GM12865 (cell line): ENCODE results near the gene DCLRE1B.

Source experiments
- DNase-seq: peaks from one replicate; pipeline ENCODE4 v3.0.0; 2010; ENCODE audit warnings: low read depth
- H3K4me3 ChIP-seq: 2 replicates; pipeline ENCODE4 v1.5.1; 2011; ENCODE audit warnings: mild to moderate bottlenecking, low read depth, low read length, control low read depth
- CTCF ChIP-seq: IDR thresholded peaks from 2 replicates; pipeline ENCODE4 v1.5.1; 2011; ENCODE audit warnings: low read length, control low read depth, low read depth, inconsistent platforms; ENCODE audit not compliant: insufficient read depth; ENCODE audit errors: missing control alignments

Gene DCLRE1B

DNA sequence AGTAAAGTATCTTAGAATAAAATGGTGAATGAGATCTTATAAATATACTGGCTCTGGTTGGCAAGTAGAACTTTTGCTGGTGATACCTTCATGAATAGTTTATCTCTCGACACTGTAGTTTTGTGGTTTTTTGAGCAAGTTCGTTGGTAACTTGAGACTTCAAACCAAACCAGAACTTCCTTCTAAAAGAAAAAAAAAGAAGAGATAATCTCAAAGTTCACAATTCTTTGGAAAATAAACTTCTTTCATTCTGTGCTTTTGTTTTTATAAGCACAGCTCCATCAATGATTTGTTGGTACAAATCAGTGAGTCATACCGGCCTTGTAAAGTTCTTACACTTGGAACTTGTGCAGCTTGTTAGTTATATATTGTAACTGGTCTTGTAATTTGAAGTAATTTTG is 26.3 kb downstream of the DCLRE1B start:
- no peak for TF ChIP-seq CTCF
- no peak for DNase-seq

DNA sequence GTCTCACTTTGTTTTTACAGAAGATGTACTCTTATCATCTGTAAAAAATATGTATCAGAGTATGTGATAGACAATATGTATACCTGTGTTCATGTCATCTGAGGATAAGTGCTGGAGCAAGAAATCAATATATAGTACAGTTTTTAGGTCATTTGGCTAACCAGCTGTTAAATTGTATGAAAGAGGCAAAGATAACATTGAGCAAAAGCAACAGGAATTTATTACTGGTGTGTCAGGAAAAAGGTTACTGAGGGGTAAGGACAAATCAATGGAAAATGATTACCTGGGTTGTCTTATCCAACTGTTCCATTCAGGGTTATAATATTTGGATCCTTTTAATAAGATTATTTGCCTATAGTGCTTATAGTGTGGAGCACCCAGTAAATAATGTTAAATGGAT is 28.9 kb downstream of the DCLRE1B start:
- DNase-seq, result no peak
- H3K4me3 ChIP-seq, result no peak overlapping the region
- no peak for TF ChIP-seq CTCF

More for the DNA sequence above, 26.3 kb downstream of the DCLRE1B start:
- peak overlapping the region; percentile 79 for H3K4me3 ChIP-seq

GRCh38 chr1:113934511-113935055 is 29.5 kb downstream of the DCLRE1B start:
- no peak overlapping the region for H3K4me3 ChIP-seq
- no peak for DNase-seq
- no peak for TF ChIP-seq CTCF

- TF ChIP-seq CTCF, result no peak
- no peak overlapping the region for H3K4me3 ChIP-seq
- no peak for DNase-seq
These were observed 30.1 kb downstream of the DCLRE1B start for GRCh38 chr1:113935176-113935575.

GRCh38 chr1:113935970-113936369 is 30.8 kb downstream of the DCLRE1B start:
- no peak overlapping the region for H3K4me3 ChIP-seq
- no peak for TF ChIP-seq CTCF
- DNase-seq, result no peak

DNA sequence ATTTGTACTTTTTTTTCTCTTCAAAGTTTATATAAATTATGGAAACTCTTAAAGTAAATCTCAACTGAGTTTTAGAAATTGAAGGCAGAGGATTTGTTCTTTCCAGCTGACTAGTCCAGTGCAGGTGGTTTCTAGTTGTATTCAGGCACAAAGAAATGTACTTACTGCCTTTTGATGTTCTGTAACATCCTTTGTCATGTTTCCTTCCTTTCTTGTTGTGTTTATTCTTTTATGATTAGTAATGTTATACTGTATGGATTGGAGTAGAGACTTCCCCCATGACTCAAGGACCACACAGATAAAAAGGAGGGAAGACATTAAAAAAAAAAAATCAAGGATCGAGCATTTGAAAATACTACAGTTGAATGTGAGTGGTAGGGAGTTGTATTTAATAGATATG is 32.0 kb downstream of the DCLRE1B start:
- TF ChIP-seq CTCF, result no peak
- H3K4me3 ChIP-seq, result no peak overlapping the region

GRCh38 chr1:113938192-113938591 is 33.1 kb downstream of the DCLRE1B start:
- no peak overlapping the region for H3K4me3 ChIP-seq
- TF ChIP-seq CTCF, result no peak
- no peak for DNase-seq

More for the DNA sequence above, 32.0 kb downstream of the DCLRE1B start:
- DNase-seq, result no peak
